Activated naive CD8-positive, alpha-beta T cell treated with anti-CD3 and anti-CD28 coated beads for 36 hours (primary cell): ENCODE results near the gene TYMS. TPM values are rescaled to one million over a fixed set of nuclear protein-coding genes. Genes with fewer than 3 reads are reported as not detected.

Experiments used
- DNase-seq: peaks from one replicate; pipeline ENCODE4 v3.0.0; 2021
- H3K27ac Mint-ChIP-seq: one replicate; pipeline ENCODE4 v1.8.0; 2022; ENCODE audit warnings: mild to moderate bottlenecking, moderate library complexity, mixed read lengths
- H3K27me3 Mint-ChIP-seq: one replicate; pipeline ENCODE4 v1.8.0; 2022; ENCODE audit warnings: mild to moderate bottlenecking, mixed read lengths
- H3K36me3 Mint-ChIP-seq: one replicate; pipeline ENCODE4 v1.8.0; 2021; ENCODE audit warnings: mild to moderate bottlenecking, mixed read lengths
- H3K4me1 Mint-ChIP-seq: one replicate; pipeline ENCODE4 v1.8.0; 2021; ENCODE audit warnings: mixed read lengths
- H3K4me3 Mint-ChIP-seq: one replicate; pipeline ENCODE4 v1.8.0; 2022; ENCODE audit warnings: mild to moderate bottlenecking, moderate library complexity, mixed read lengths
- H3K9me3 Mint-ChIP-seq: one replicate; pipeline ENCODE4 v1.8.0; 2022; ENCODE audit warnings: mixed read lengths
- total RNA-seq, 2 experiments: library from RNA; stranded (reverse); gene quantifications; one replicate each; pipeline ENCODE4 v1.2.3, GENCODE V29; 2021

TYMS gene
- total RNA-seq, 2 experiments from 2014 or later = 364 to 369 TPM

- Mint-ChIP-seq H3K4me3 (no peak overlapping the region), H3K27me3 (no peaks in the 10 kb centered on the region), H3K27ac (no peak overlapping the region), H3K36me3 (no peaks in the 10 kb centered on the region), H3K4me1 (peaks cover 4% of the 10 kb centered on the region), H3K9me3 (no peaks in the 10 kb centered on the region)
- peak; percentile 3 for DNase-seq
Observed at GRCh38 chr18:629269-630150, 27.9 kb upstream of the TYMS start.

GRCh38 chr18:631560-631959 lies 25.9 kb upstream of the TYMS start:
- Mint-ChIP-seq H3K27ac (no peak overlapping the region), H3K36me3 (no peaks in the 10 kb centered on the region), H3K4me3 (no peak overlapping the region), H3K4me1 (peaks cover 4% of the 10 kb centered on the region), H3K9me3 (no peaks in the 10 kb centered on the region), H3K27me3 (no peaks in the 10 kb centered on the region)
- DNase-seq = no peak

GRCh38 chr18:634551-635045 lies 22.9 kb upstream of the TYMS start:
- no peak overlapping the region for H3K4me3 Mint-ChIP-seq
- no peaks in the 10 kb centered on the region for H3K36me3 Mint-ChIP-seq
- DNase-seq = no peak
- no peaks in the 10 kb centered on the region for H3K4me1 Mint-ChIP-seq
- H3K27ac Mint-ChIP-seq = no peak overlapping the region
- no peaks in the 10 kb centered on the region for H3K9me3 Mint-ChIP-seq
- H3K27me3 Mint-ChIP-seq = no peaks in the 10 kb centered on the region

GRCh38 chr18:635171-635570 lies 22.3 kb upstream of the TYMS start:
- Mint-ChIP-seq H3K27ac (no peak overlapping the region), H3K27me3 (peaks cover 3% of the 10 kb centered on the region), H3K4me1 (no peaks in the 10 kb centered on the region), H3K36me3 (no peaks in the 10 kb centered on the region), H3K9me3 (no peaks in the 10 kb centered on the region), H3K4me3 (no peak overlapping the region)
- DNase-seq = no peak

- no peaks in the 10 kb centered on the region for H3K36me3 Mint-ChIP-seq
- no peak overlapping the region for H3K4me3 Mint-ChIP-seq
- DNase-seq = no peak
- peaks cover 12% of the 10 kb centered on the region for H3K4me1 Mint-ChIP-seq
- no peaks in the 10 kb centered on the region for H3K9me3 Mint-ChIP-seq
- peaks cover 17% of the 10 kb centered on the region for H3K27me3 Mint-ChIP-seq
- H3K27ac Mint-ChIP-seq = no peak overlapping the region
Observed at GRCh38 chr18:641224-641623, 16.2 kb upstream of the TYMS start.

- Mint-ChIP-seq H3K27ac (no peak overlapping the region), H3K27me3 (peaks cover 23% of the 10 kb centered on the region), H3K36me3 (no peaks in the 10 kb centered on the region), H3K9me3 (no peaks in the 10 kb centered on the region), H3K4me1 (peaks cover 12% of the 10 kb centered on the region), H3K4me3 (no peak overlapping the region)
- DNase-seq = peak; percentile 49
Observed at GRCh38 chr18:644395-645004, 13.0 kb upstream of the TYMS start.

GRCh38 chr18:647304-647703 lies 10.1 kb upstream of the TYMS start:
- no peaks in the 10 kb centered on the region for H3K9me3 Mint-ChIP-seq
- no peak overlapping the region for H3K4me3 Mint-ChIP-seq
- no peaks in the 10 kb centered on the region for H3K36me3 Mint-ChIP-seq
- DNase-seq = no peak
- peaks cover 19% of the 10 kb centered on the region for H3K4me1 Mint-ChIP-seq
- peaks cover 38% of the 10 kb centered on the region for H3K27me3 Mint-ChIP-seq
- no peak overlapping the region for H3K27ac Mint-ChIP-seq

- no peak overlapping the region for H3K4me3 Mint-ChIP-seq
Observed at GRCh38 chr18:649341-649740, 8.1 kb upstream of the TYMS start.

GRCh38 chr18:650428-650858 lies 7.0 kb upstream of the TYMS start:
- Mint-ChIP-seq H3K4me3 (no peak overlapping the region), H3K36me3 (no peaks in the 10 kb centered on the region), H3K27ac (no peak overlapping the region), H3K27me3 (peaks cover 47% of the 10 kb centered on the region), H3K4me1 (peaks cover 8% of the 10 kb centered on the region), H3K9me3 (no peaks in the 10 kb centered on the region)
- DNase-seq = peak; percentile 17

More at GRCh38 chr18:649341-649740, 8.1 kb upstream of the TYMS start:
- Mint-ChIP-seq H3K27me3 (peaks cover 36% of the 10 kb centered on the region), H3K36me3 (no peaks in the 10 kb centered on the region), H3K4me1 (peaks cover 13% of the 10 kb centered on the region), H3K27ac (no peak overlapping the region), H3K9me3 (no peaks in the 10 kb centered on the region)
- no peak for DNase-seq

GRCh38 chr18:652131-652530 lies 5.3 kb upstream of the TYMS start:
- no peak for DNase-seq
- Mint-ChIP-seq H3K4me3 (no peak overlapping the region), H3K4me1 (peaks cover 14% of the 10 kb centered on the region), H3K27me3 (peaks cover 62% of the 10 kb centered on the region), H3K27ac (no peak overlapping the region), H3K9me3 (no peaks in the 10 kb centered on the region), H3K36me3 (peaks cover 2% of the 10 kb centered on the region)

GRCh38 chr18:653512-653911 lies 3.9 kb upstream of the TYMS start:
- H3K4me1 Mint-ChIP-seq = peaks cover 14% of the 10 kb centered on the region
- DNase-seq = no peak
- H3K27me3 Mint-ChIP-seq = peaks cover 64% of the 10 kb centered on the region
- no peak overlapping the region for H3K27ac Mint-ChIP-seq
- no peak overlapping the region for H3K4me3 Mint-ChIP-seq
- H3K36me3 Mint-ChIP-seq = peaks cover 4% of the 10 kb centered on the region
- H3K9me3 Mint-ChIP-seq = no peaks in the 10 kb centered on the region

- peaks cover 68% of the 10 kb centered on the region for H3K27me3 Mint-ChIP-seq
- peaks cover 15% of the 10 kb centered on the region for H3K36me3 Mint-ChIP-seq
- no peak overlapping the region for H3K27ac Mint-ChIP-seq
- no peak for DNase-seq
- H3K4me3 Mint-ChIP-seq = no peak overlapping the region
- H3K4me1 Mint-ChIP-seq = peaks cover 22% of the 10 kb centered on the region
- H3K9me3 Mint-ChIP-seq = no peaks in the 10 kb centered on the region
Observed at GRCh38 chr18:654601-655000, 2.9 kb upstream of the TYMS start.

- DNase-seq = no peak
- Mint-ChIP-seq H3K4me3 (peak overlapping the region; percentile 32), H3K9me3 (no peaks in the 10 kb centered on the region), H3K27ac (no peak overlapping the region), H3K27me3 (peaks cover 68% of the 10 kb centered on the region), H3K36me3 (peaks cover 24% of the 10 kb centered on the region), H3K4me1 (peaks cover 23% of the 10 kb centered on the region)
Observed at GRCh38 chr18:655445-655844, 2.0 kb upstream of the TYMS start.

GRCh38 chr18:658001-658946 lies 821 bp downstream of the TYMS start:
- H3K9me3 Mint-ChIP-seq = peaks cover 10% of the 10 kb centered on the region
- peak overlapping the region; percentile 93 for H3K27ac Mint-ChIP-seq
- peaks cover 45% of the 10 kb centered on the region for H3K36me3 Mint-ChIP-seq
- peak; percentile 80 for DNase-seq
- H3K4me3 Mint-ChIP-seq = peak overlapping the region; percentile 93
- H3K27me3 Mint-ChIP-seq = peaks cover 55% of the 10 kb centered on the region
- H3K4me1 Mint-ChIP-seq = peaks cover 19% of the 10 kb centered on the region
